Eye (tissue), 1 donor: Measurements from ENCODE around the gene CD80.
A peak's percentile ranks its signal among the peaks of the same experiment; 100 is the strongest.

Experiments
- DNase-seq: peaks from one replicate; pipeline ENCODE4 v3.0.0-alpha.2; 2015

CD80 gene

GRCh38 chr3:119542168-119542767 is 17.1 kb downstream of the CD80 start:
- DNase-seq = no peak

GRCh38 chr3:119541547-119541946 is 17.9 kb downstream of the CD80 start:
- DNase-seq = no peak

- DNase-seq = no peak
Measured at GRCh38 chr3:119538772-119539171, 20.6 kb downstream of the CD80 start.

DNA sequence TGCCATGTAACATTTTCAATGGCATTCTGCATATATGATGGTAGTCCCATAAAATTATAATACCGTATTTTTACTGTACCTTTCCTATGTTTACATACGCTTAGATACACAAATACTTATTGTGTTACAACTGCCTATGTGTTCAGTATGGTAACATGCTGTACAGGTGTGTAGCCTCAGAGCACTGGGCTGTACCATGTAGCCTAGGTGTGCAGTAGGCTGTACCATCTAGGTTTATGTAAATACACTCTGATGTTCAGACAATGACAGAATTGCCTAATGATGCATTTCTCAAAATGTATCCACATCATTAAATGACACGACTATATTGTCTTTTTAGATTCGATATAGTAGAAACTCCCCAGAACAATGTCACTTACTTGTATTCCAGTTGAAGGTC is 22.7 kb downstream of the CD80 start:
- DNase-seq = no peak

- no peak for DNase-seq
Measured at GRCh38 chr3:119534296-119534695, 25.1 kb downstream of the CD80 start.

GRCh38 chr3:119531151-119531550 is 28.3 kb downstream of the CD80 start:
- DNase-seq = no peak

DNA sequence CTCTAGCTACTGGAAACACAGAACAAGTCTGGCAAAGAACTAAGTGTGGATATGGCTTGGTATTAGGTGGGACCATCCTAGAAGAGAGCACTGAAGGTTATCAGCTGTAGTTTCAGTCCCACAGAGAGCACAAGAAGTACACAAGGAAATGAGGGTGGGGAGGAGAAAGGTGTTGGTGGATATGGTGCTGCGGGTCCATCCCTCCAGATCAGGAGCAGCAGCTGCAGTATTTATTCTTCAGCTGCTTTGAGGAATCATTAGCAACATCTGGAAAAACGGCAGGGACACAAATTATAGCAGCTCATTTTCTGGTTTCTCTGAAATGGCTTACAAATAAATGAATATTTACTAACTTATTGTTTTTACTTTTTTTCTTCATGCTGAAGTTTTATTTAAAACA is 29.0 kb downstream of the CD80 start:
- DNase-seq = no peak

GRCh38 chr3:119529883-119530282 is 29.5 kb downstream of the CD80 start:
- DNase-seq = no peak

GRCh38 chr3:119527714-119528113 is 31.7 kb downstream of the CD80 start:
- DNase-seq = no peak

- no peak for DNase-seq
Measured at GRCh38 chr3:119524931-119525662, 34.3 kb downstream of the CD80 start.

GRCh38 chr3:119518026-119518425 is 41.4 kb downstream of the CD80 start:
- DNase-seq = no peak

GRCh38 chr3:119517112-119517511 is 42.3 kb downstream of the CD80 start:
- no peak for DNase-seq

DNA sequence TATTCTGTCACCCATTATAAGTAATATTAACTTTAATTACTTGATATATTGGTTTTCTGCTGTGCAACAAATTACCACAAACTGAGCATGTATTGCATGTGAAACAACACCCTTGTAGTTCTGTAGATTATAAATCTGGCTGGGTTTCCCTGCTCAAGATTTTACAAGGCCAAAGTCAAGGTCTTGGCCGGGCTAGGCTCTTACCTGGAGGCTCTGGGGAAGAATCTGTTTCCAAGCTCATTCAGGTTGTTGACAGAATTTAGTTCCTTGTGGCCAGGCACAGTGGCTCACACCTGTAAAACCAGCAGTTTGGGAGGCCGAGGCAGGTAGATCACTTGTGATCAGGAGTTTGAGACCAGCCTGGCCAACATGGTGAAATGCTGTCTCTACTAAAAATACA is 44.8 kb downstream of the CD80 start:
- DNase-seq = no peak

- no peak for DNase-seq
Measured at GRCh38 chr3:119510690-119511089, 48.7 kb downstream of the CD80 start.

DNA sequence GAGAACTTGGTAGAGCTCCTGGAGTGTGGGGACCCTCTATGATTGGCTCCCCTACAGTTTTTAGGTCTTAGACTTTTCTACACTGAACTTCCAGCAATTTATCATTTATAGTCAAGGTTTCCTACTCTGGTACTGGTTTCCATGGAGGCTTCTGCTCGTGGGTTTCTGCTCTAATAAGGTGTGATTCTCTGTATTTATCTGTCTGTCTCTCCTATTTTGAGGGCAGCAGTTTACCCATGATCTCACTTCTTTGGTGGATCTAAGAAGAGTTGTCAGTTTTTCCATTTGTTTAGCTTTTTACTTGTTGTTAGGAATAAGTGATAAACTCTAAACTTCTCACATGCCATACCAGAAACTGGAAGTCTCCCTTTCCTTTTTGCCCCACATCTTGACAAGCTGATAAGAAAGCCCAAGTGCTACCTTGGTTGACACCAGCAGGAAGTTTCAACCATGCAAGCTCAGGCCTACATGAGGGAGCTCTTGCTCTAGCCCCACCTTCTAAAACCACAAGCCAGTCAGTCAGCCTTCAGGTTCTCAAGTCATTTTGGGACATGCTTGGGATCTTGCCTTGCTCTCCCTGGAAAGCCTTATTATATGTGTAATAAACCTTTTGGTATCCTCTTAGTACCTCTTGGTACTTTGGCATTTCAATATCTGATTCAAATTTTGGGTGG is 51.1 kb downstream of the CD80 start:
- no peak for DNase-seq

DNA sequence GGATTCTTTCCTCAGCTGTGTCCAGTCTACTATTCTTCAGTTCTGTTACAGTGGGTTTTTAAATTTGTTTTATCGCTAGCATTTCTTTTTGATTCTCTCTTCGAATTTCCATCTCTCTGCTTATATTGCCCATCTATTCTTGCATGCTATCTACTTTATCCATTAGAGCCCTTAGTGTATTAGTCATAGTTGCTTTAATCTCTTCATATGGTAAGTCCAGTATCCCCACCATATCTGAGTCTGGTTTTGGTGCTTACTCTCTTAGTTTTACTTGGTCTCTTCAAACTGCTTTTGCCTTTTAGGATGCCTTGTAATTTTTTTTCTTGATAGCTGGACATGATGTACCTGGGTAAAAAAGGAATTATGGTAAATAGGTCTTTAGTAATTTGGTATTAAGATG is 52.0 kb downstream of the CD80 start:
- DNase-seq = no peak

DNA sequence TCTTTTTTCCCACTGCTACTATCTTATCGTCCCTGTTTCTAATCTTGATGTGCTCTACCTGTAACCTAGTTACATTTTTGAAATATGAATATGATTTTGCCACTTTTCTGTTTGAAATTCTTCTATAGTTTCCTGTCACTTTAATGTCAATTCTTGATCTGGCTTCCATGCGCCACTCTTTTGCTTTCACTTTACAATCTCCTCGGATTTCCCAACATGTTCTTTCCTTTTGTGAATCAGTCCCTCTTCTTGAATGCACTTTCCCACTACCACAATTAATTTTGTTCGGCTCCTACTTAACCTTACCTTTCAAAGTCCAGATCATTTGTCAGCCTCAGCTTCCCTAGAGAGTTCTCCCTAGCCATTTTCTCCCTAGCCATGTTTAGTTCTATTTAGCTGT is 52.8 kb downstream of the CD80 start:
- DNase-seq = no peak

DNA sequence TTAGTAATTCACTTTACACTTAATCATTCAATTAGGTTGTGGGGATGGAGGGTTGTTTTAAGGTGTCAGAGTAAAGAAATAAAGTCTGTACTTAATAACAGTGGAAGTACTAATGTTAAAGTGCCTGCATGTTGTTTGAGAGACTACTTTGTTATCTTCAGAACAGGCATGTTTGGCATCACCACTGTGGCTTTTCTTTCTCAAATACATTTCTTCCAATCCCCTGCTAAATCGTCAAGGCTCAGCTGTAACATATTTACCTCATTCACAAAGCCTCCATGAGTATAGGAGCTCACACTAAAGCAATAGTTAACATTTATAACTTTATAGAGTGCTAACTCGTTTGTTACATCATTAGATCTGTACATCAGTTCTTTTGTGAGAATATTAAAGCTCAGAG is 58.5 kb downstream of the CD80 start:
- no peak for DNase-seq

DNA sequence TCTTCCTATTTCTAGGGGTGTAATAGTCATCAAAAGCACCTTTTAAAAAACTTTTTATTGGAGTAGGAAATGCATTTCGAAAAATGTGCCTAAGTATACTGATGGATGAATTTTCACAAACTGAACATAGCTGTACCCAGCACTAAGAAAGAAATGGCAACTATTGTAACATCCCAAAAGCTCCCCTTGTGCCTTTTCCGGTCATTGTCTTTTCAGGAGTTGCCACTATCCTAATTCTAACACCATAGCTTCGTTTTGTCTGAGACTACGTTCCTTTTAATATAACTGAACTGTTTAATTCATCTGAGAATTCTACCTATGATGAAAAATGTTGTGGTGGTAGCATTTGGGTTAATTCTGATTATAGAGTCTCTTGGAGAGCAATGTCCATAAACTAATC is 59.1 kb downstream of the CD80 start:
- no peak for DNase-seq

DNA sequence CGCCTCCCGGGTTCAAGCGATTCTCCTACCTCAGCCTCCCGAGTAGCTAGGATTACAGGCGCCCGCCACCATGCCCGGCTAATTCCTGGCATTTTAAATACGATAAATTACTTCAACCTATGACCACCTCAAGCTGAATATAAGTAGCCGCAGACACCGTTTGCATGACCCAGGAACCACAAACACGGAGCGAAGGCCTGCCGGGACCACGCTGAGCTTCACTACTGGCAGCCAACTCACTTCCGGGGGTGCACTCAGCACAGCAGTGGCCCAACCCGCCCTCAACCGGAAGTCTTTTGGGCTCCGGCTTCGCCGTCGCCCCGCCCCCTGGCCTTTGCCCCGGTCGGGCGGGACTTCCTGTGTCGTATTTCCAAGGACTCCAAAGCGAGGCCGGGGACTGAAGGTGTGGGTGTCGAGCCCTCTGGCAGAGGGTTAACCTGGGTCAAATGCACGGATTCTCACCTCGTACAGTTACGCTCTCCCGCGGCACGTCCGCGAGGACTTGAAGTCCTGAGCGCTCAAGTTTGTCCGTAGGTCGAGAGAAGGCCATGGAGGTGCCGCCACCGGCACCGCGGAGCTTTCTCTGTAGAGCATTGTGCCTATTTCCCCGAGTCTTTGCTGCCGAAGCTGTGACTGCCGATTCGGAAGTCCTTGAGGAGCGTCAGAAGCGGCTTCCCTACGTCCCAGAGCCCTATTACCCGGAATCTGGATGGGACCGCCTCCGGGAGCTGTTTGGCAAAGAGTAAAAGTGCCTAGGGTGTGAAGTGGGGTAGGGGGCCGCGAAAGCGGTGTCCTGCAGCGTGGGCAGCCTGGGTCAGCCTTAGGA is 61.0 kb downstream of the CD80 start, which contains the start of gene TIMMDC1:
TSS of gene TIMMDC1 (plus strand) at position 362 of the 826 bp plus-strand sequence. CDS start at position 549, 187 bp downstream.
- DNase-seq = peak; percentile 99

GRCh38 chr3:119497820-119498185 is 61.6 kb downstream of the CD80 start:
- peak; percentile 64 for DNase-seq

DNA sequence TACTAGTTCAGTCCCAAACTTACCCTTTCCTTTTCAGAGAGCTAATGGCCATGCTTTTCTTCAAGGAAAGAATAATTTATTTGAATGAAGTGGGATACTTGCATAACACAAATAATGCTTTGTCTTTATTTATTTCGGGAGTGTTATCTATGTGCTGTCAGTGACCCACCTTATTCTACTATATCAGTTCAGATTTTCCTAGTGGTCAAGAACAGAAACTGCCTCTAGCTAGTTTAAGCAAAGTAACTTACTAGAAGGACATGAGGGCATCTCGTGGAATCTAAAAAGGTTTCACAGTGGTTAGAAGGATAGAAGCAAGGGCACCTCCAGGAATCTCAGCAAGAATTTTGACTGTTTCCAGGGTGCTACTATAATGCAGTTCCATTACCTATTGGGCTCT is 64.8 kb downstream of the CD80 start:
- DNase-seq = no peak

DNA sequence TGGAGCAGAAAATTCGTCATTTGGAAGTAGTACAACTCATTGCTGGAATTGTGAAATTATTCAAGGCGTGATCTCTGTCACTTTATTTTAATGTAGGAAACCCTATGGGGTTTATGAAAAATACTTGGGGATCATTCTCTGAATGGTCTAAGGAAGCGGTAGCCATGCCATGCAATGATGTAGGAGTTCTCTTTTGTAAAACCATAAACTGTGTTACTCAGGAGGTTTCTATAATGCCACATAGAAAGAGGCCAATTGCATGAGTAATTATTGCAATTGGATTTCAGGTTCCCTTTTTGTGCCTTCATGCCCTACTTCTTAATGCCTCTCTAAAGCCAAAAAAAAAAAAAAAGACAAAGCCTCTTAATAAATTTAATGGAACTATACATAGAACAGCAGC is 66.6 kb downstream of the CD80 start:
- no peak for DNase-seq
